A549 treated with ZK216348 at 1 μM for 4 hours (cell line): ENCODE data around the gene SUMO3. TPM values are rescaled to one million over a fixed set of nuclear protein-coding genes. Genes with fewer than 3 reads are reported as not detected.

Experiments
- total RNA-seq: library from RNA; stranded (reverse); fragments of 200-300 nt; extraction: Qiagen RNA extraction; gene quantifications from 5 replicates; pipeline ENCODE4 v1.2.3, GENCODE V29; 2022; ENCODE audit warnings: low read depth

Gene SUMO3
- 47.7 to 70.0 TPM (median 65.5 TPM) in 5 replicates for total RNA-seq

GRCh38 chr21:44817914-44818639 lies at the start of gene SUMO3:
SUMO3 (minus strand) TSS chr21:44818062; CDS start chr21:44817968, 94 bp downstream.

DNA sequence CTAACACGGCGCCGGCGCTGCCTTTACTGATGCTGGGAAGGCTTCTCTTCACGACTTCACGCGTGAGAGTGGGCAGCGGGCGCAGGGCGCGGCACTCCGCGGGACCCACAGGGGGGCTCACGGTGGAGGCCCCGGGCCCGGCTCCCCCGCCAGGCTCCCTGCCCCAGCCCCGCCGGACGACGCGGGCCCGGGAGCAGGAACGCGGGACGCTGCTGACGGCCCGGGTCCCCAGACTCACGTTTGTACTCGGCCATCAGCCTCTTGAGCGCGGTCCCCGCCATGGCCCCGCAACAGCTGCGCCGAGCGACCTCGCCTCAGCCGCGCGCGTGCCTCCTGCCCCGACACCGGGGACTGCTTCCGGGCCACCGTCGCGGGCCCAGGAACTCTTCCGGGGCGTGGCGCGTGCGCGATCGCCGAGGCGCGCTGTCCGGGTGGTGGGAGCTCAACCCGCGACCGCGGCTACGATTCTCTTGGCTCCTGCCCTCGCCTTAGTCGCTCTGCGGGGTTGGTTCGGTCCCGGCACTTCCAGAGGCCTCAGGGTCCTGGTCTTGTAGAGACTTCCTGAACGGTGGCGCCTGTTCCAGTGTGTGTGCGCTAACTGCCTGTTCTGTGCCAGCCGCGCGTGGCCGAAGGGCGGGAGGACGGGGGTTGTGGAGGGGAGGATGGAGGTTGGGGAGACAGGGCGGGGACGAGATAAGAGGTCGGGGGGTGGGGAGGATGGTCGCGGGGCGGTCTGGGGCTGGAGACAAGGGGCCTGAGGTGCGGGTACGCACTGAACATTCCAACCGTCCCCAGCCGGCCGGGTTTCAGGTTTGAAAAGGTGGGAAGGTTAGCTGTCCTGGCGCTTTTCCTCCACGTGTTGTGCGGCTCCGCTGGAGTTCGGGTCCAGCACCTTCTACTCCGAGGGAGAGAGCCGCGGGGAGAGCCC lies 16.1 kb downstream of the SUMO3 start, which contains the start of gene UBE2G2:
UBE2G2 (minus strand) TSS at position 353 of the 928 bp plus-strand sequence; CDS start at position 281, 72 bp downstream.

Other genes with a start within 250 kb of the SUMO3 start
- not detected in 5 replicates for gene KRTAP10-4, start 244.3 kb downstream of the SUMO3 start, total RNA-seq
- gene KRTAP10-5, start 237.5 kb downstream of the SUMO3 start, total RNA-seq: not detected in 5 replicates
- not detected in 5 replicates for gene KRTAP10-6, start 225.6 kb downstream of the SUMO3 start, total RNA-seq
- not detected in 5 replicates for gene KRTAP10-7, start 217.5 kb downstream of the SUMO3 start, total RNA-seq
- not detected in 5 replicates for gene KRTAP10-8, start 206.0 kb downstream of the SUMO3 start, total RNA-seq
- gene KRTAP10-9, start 191.0 kb downstream of the SUMO3 start, total RNA-seq: not detected in 5 replicates
- not detected in 5 replicates for gene KRTAP10-10, start 180.7 kb downstream of the SUMO3 start, total RNA-seq
- gene KRTAP10-11, start 171.6 kb downstream of the SUMO3 start, total RNA-seq: not detected in 5 replicates
- not detected in 5 replicates for gene KRTAP12-4, start 163.4 kb downstream of the SUMO3 start, total RNA-seq
- not detected in 5 replicates for gene KRTAP12-3, start 160.1 kb downstream of the SUMO3 start, total RNA-seq
- gene KRTAP12-2, start 151.1 kb downstream of the SUMO3 start, total RNA-seq: not detected in 5 replicates
- not detected in 5 replicates for gene KRTAP12-1, start 135.9 kb downstream of the SUMO3 start, total RNA-seq
- gene KRTAP10-12, start 120.9 kb downstream of the SUMO3 start, total RNA-seq: not detected in 5 replicates
- gene TSPEAR, start 106.5 kb downstream of the SUMO3 start, total RNA-seq: not detected in 5 replicates
- gene UBE2G2, start 16.2 kb downstream of the SUMO3 start, total RNA-seq: 27.7 to 38.3 TPM (median 35.9 TPM) in 5 replicates
- 87.3 to 105 TPM (median 98.5 TPM) in 5 replicates for gene PTTG1IP, start 55.6 kb upstream of the SUMO3 start, total RNA-seq
- gene ITGB2, start 102.8 kb upstream of the SUMO3 start, total RNA-seq: 0.57 to 1.4 TPM (median 0.94 TPM) in 5 replicates
- gene SLX9, start 122.0 kb upstream of the SUMO3 start, total RNA-seq: 37.7 to 59.5 TPM (median 56.3 TPM) in 5 replicates